ENCODE results near the gene ADGRD2. TPM values are rescaled to one million over a fixed set of nuclear protein-coding genes. Genes with fewer than 3 reads are reported as not detected.

Gene ADGRD2
- total RNA-seq, 1 donor from 2014 or later, result 0.78 TPM

DNA sequence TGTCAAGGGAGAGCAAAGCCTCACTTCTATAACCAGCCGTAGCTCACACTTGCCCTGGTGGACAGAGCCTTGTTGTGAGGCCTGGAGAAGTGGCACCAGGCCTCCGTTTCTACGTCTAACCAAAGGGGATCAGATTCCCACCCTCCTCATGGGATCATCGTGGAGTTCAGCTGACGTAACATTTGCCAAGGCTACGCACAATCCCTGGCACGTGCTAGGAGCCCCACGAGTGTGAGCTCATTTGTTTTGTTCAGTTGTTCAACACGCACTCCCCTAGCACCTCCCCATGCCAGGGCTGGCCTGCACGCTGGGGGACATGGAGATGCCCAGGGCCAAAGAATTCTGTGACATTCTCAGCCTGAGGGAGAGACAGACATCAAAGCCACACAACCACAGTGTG, 23.1 kb downstream of the ADGRD2 start:
- no peak for DNase-seq (ENCODE audit: low spot score in 2 of 2, unreplicated experiment in 2 of 2)
- TF ChIP-seq, protein P1, sequence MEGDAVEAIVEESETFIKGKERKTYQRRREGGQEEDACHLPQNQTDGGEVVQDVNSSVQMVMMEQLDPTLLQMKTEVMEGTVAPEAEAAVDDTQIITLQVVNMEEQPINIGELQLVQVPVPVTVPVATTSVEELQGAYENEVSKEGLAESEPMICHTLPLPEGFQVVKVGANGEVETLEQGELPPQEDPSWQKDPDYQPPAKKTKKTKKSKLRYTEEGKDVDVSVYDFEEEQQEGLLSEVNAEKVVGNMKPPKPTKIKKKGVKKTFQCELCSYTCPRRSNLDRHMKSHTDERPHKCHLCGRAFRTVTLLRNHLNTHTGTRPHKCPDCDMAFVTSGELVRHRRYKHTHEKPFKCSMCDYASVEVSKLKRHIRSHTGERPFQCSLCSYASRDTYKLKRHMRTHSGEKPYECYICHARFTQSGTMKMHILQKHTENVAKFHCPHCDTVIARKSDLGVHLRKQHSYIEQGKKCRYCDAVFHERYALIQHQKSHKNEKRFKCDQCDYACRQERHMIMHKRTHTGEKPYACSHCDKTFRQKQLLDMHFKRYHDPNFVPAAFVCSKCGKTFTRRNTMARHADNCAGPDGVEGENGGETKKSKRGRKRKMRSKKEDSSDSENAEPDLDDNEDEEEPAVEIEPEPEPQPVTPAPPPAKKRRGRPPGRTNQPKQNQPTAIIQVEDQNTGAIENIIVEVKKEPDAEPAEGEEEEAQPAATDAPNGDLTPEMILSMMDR (IDR thresholded peaks at IDR 0.05; ENCODE audit: unreplicated experiment), result no peak
- no peaks in the 10 kb centered on the region for H3K36me3 Mint-ChIP-seq
- H3K4me1 Mint-ChIP-seq, result peaks cover 4% of the 10 kb centered on the region
- H3K27me3 Mint-ChIP-seq (ENCODE audit: low read depth), result peaks cover 13% of the 10 kb centered on the region
- no peak overlapping the region for H3K27ac Mint-ChIP-seq
- H3K4me3 Mint-ChIP-seq, result no peak overlapping the region
- no peaks in the 10 kb centered on the region for H3K9me3 Mint-ChIP-seq

DNA sequence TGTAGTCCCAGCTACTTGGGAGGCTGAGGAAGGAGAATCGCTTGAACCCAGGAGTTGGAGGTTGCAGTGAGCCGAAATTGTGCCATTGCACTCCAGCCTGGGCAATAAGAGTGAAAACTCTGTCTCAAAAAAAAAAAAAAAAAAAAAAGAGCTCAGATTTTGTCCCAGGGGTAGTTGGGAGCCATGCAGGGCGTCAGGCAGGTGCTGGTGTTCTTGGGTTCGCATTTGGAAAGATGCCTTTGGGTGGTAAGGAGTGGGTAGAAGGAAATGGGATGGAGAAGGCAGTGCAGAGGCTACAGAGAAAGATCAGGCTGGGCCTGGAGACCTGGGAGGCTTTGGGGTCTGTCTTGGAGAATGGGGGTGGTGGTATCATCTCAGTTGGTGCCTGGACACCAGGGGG, 23.9 kb downstream of the ADGRD2 start:
- TF ChIP-seq, protein P1 (IDR thresholded peaks at IDR 0.05; ENCODE audit: unreplicated experiment), result no peak
- H3K27ac Mint-ChIP-seq, result no peak overlapping the region
- DNase-seq (ENCODE audit: low spot score in 2 of 2, unreplicated experiment in 2 of 2), result no peak
- H3K4me3 Mint-ChIP-seq, result no peak overlapping the region
- H3K27me3 Mint-ChIP-seq (ENCODE audit: low read depth), result peaks cover 21% of the 10 kb centered on the region
- H3K9me3 Mint-ChIP-seq, result no peaks in the 10 kb centered on the region
- peaks cover 5% of the 10 kb centered on the region for H3K4me1 Mint-ChIP-seq
- H3K36me3 Mint-ChIP-seq, result no peaks in the 10 kb centered on the region

DNA sequence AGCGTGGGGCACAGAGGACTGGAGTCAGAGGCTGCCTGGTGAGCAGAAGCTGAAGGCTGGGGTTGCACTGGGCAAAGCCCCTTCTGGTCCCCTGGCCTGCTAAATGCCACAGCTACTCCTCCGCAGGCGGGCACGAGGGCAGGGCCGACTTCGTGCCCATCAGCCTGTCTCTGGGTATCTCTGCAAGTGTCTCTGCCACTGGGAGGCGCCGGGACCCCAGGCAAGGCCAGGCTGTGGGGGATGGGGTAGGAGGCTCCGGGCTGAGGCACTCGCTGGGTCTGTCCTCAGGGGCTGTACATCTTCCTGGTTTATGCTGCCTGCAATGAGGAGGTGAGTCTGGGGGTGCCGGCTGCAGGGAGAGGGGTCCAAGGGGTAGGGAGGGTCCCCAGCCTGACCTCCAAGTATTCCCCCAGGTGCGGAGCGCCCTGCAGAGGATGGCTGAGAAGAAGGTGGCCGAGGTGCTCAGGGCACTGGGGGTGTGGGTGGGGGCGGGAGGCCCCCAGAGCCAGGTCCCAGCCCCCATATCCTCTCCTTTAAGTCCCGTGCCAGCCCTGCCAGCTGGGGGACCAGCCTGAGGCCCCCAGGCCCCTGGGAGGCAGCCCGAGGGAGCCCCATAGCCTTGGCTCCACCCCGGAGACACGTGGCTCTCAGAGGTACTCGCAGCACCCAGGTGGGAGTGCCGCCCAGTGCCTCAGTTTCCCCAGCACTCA, 25.1 kb downstream of the ADGRD2 start:
- DNase-seq (ENCODE audit: low spot score in 2 of 2, unreplicated experiment in 2 of 2), result no peak
- Mint-ChIP-seq H3K4me1 (peaks cover 5% of the 10 kb centered on the region), H3K4me3 (no peak overlapping the region), H3K27ac (no peak overlapping the region), H3K9me3 (no peaks in the 10 kb centered on the region), H3K27me3 (ENCODE audit: low read depth) (peaks cover 30% of the 10 kb centered on the region), H3K36me3 (no peaks in the 10 kb centered on the region)
- TF ChIP-seq, protein P1 (IDR thresholded peaks at IDR 0.05; ENCODE audit: unreplicated experiment), result no peak

DNA sequence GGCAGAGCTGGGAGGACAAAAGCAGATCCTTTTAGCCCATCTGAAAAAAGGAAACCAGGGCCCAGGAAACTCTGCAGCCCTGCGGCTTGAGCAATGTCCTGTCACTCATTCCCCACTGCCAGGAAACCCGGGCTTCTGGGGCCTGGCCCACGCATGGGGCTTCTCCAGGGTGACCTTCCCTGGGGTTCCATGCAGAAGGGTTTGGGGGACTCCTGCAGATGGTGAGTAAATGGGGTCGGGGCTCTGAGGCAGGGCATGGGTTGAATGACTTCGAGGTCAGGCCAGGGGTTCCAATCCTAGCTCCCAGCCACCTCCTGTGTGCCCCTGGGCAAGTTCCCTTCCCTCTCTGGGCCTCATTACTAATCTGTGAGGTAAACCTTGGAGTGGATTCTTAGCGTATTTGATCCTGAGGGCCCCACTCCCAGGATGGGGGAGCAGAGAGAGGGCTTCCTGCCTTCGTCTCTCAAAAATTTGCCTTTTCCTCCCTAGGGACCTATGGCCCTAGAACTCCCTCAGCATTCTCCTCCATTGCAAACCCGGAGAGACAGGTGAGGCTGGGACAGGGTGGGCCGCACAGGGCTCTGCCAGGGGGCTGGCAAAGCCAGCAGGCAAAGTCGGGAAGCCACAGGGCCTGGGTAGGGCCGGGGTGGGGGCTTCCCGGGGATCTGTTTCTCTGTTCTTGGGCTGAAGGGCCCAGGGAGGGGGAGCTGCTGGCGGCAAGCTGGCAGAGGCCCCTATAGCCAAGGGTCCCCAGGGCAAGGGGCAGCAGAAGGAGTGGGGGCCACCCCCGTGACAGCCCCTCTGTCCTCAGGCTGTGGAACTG, 25.8 kb downstream of the ADGRD2 start:
- Mint-ChIP-seq H3K27ac (no peak overlapping the region), H3K4me3 (no peak overlapping the region), H3K4me1 (peaks cover 5% of the 10 kb centered on the region), H3K27me3 (ENCODE audit: low read depth) (peaks cover 34% of the 10 kb centered on the region), H3K9me3 (no peaks in the 10 kb centered on the region), H3K36me3 (no peaks in the 10 kb centered on the region)
- no peak for DNase-seq (ENCODE audit: low spot score in 2 of 2, unreplicated experiment in 2 of 2)
- TF ChIP-seq, protein P1 (IDR thresholded peaks at IDR 0.05; ENCODE audit: unreplicated experiment), result no peak

DNA sequence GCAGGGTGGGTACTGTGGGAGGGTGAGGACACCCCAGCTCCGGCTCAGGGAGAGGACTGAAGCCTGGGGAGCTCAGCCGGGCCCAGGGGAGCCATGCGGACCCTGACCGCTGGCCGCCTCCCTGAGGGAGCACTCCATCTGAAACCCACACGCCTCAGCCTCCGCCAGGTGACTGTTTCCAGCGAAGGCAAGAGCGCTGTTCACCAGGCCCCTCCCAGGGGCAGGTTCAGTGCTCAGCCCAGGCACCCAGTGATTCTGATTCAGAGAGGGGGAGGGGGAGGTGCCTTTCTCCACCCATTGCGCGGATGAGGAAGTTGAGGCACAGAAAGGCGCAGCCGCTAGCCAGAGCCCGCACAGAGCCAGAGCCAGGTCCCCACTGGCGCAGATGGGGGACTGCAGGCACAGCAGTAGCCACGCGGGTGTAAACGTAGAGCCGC, 27.0 kb downstream of the ADGRD2 start:
- Mint-ChIP-seq H3K27ac (no peak overlapping the region), H3K36me3 (no peaks in the 10 kb centered on the region), H3K4me3 (peak overlapping the region; percentile 24), H3K4me1 (peaks cover 5% of the 10 kb centered on the region), H3K27me3 (ENCODE audit: low read depth) (peaks cover 41% of the 10 kb centered on the region), H3K9me3 (no peaks in the 10 kb centered on the region)
- DNase-seq (ENCODE audit: low spot score in 2 of 2, unreplicated experiment in 2 of 2), result no peak
- TF ChIP-seq, protein P1 (IDR thresholded peaks at IDR 0.05; ENCODE audit: unreplicated experiment), result no peak

Data from mesothelial cell of epicardium (in vitro differentiated cells).